GM12891 (cell line): ENCODE measurements around the gene HLA-DPA1.
A peak's percentile ranks its signal among the peaks of the same experiment; 100 is the strongest.

Experiments used
- DNase-seq: peaks from one replicate; pipeline ENCODE4 v3.0.0; 2011; ENCODE audit warnings: low spot score; ENCODE audit not compliant: insufficient read length
- FAIRE-seq: peaks from 2 replicates; lab custom pipeline; 2011; peaks lifted over from hg19 to GRCh38; lab: Jason Lieb, UNC
- PAX5 ChIP-seq: IDR thresholded peaks from 2 replicates; pipeline ENCODE4 v1.6.1; 2011; ENCODE audit warnings: low read length, moderate library complexity, mild to moderate bottlenecking; ENCODE audit not compliant: insufficient read depth, severe bottlenecking
- POLR2A ChIP-seq: IDR thresholded peaks from 2 replicates; pipeline ENCODE4 v1.6.1; 2011; ENCODE audit warnings: low read depth, low read length, control low read depth
- POLR2AphosphoS5 ChIP-seq: IDR thresholded peaks from 2 replicates; pipeline ENCODE4 v1.6.1; 2011; ENCODE audit warnings: low read depth, low read length, control low read depth
- POU2F2 ChIP-seq: IDR thresholded peaks from 2 replicates; pipeline ENCODE4 v1.6.1; 2011; ENCODE audit warnings: low read depth, mild to moderate bottlenecking, control low read depth, low read length, moderate library complexity
- SPI1 ChIP-seq: IDR thresholded peaks from 2 replicates; pipeline ENCODE4 v1.6.1; 2011; ENCODE audit warnings: low read depth, low read length, control low read depth
- TAF1 ChIP-seq: IDR thresholded peaks from 2 replicates; pipeline ENCODE4 v1.6.1; 2011; ENCODE audit warnings: low read depth, low read length, control low read depth

Gene HLA-DPA1

DNA sequence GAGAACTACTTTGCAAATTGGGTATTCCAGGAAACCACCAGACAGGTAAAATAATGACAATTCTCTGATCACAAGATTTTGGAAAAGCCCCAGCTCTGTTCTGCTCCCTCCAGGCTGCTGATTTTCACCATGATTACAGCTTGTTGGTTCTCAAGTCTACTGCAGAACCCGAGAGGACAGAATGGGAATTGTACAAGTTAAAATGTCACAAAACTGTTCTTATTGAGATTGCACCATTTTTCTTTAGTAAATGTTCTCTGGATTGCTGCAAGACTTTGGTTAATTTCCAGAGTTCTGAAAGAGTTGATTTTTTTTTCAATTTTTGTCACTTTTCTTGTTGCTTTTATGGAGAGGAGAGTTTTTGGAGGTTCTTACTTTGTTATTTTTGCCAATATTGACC is 36.9 kb downstream of the HLA-DPA1 start:
- DNase-seq (no peak), FAIRE-seq (no peak)
- TF ChIP-seq PAX5: no peak
- no peak for TF ChIP-seq TAF1
- no peak for TF ChIP-seq POLR2A
- no peak for TF ChIP-seq POLR2AphosphoS5
- no peak for TF ChIP-seq POU2F2
- TF ChIP-seq SPI1: no peak

DNA sequence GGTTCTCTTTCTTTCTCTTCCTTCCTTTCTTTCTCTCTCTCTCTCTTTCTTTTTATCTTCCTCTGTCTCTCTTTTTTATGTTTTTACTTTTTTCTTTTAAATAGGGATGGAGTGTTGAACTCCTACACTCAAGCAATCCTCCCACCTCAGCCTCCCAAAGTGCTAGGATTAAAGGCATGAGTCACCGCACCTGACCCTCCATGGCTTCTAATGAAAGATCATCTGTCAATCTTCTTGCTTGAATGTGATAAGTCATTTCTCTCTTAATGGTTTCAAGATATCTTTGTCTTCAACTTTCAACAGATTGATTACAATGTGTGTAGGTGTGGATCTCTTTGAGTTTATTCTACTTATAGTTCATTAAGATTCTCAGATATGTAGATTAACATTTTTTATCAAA is 38.9 kb downstream of the HLA-DPA1 start:
- FAIRE-seq (no peak), DNase-seq (no peak)
- no peak for TF ChIP-seq TAF1
- no peak for TF ChIP-seq POLR2A
- TF ChIP-seq SPI1: no peak
- no peak for TF ChIP-seq POLR2AphosphoS5
- TF ChIP-seq PAX5: no peak
- no peak for TF ChIP-seq POU2F2

DNA sequence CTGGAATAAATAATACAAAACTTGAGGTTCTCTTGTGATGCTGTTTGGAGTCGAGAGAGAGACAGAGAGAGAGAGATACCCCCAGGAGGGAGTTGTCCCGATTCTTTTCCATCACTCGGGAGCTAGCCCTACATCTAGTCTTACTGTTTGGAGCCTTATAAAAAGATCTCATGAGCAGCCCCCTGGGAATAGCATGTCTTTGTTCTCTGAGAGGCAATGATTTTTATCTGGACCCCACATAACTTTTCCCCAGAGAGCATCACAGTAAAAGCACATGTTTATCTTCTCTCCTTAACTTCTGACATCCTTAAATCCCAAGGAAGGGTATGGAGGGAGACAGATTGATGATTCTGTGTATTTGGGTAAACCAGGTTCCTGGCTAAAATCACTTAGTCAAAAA is 43.2 kb downstream of the HLA-DPA1 start:
- FAIRE-seq: peak; percentile 73
- DNase-seq: no peak
- TF ChIP-seq TAF1: no peak
- TF ChIP-seq POLR2AphosphoS5: no peak
- no peak for TF ChIP-seq SPI1
- no peak for TF ChIP-seq POLR2A
- no peak for TF ChIP-seq POU2F2
- no peak for TF ChIP-seq PAX5

DNA sequence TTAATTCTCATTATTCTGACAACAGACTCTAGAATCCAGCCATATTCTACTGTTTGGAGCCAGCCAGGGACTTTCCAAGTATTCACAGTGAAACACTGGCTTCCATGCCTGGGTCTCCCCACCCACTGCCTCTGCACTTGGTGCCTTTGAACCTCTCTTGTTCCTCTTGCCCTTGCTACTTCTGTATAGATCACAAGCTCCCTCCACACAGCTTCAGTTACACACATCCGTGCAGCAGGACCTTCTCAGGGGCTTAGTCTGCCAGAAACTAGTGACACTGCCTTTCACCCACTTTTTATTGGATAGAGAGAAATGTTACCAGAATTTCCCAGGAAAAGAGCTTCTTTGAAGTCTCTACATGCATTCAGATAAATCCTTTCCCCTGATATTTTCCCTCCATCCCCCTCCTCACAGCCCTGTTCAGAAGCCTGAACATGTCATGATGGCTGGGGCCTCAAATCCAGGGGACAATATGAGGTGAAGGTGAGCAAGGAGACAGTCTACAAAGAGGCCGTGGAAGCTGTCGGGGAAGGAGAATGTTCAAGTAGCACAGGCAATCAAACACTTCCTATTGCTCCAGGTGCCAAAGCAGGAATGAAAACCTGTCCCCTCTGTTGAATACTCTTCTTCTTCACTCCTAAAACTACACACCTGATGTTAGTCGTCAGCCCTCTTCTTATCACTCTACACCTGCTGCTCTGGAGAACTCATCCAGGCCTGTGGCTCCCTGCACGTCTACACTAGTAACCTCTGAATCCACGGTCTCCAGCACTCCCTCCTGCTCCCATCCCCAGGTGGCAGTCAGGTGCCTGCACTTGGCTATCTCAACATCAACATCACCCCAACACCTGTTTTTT is 43.9 kb downstream of the HLA-DPA1 start:
- TF ChIP-seq SPI1 (peak; percentile 37), POU2F2 (peak; percentile 75), POLR2AphosphoS5 (peak; percentile 94), PAX5 (no peak), TAF1 (peak; percentile 75), POLR2A (peak; percentile 87)
- FAIRE-seq (peak; percentile 98), DNase-seq (no peak)

DNA sequence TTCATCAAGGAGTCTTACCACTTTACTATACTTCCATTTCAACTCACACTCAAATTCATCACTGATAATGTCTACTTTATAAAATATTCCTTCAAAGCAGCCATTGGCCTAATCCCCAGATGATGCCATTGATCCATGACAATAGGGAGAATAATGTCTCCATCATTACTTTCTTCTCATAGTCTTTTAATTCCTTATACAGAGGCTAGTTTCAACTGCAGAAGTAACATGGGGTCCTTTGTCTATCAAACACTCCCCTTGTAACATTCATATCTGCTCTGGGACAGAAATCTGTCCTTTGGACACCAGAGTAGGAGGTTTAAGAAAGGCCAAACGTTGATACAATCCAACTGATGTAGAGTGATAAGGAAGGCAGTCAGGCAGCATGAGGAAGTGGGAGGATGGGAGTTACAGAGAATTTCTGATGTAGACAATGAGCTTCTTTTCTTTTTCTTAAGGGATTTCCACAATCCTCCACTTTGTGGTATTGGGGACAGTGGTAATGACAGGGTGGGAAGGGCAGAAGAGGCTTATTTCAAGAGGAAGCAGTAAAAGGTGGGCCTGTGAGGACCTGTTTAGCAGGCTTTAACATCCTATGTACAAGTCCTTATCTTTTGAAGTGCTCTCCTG is 45.1 kb downstream of the HLA-DPA1 start:
- FAIRE-seq (peak; percentile 88), DNase-seq (no peak)
- TF ChIP-seq POU2F2 (no peak), POLR2AphosphoS5 (peak; percentile 56), SPI1 (peak; percentile 82), POLR2A (peak; percentile 46; the same call in 1 of the 2 replicates)

DNA sequence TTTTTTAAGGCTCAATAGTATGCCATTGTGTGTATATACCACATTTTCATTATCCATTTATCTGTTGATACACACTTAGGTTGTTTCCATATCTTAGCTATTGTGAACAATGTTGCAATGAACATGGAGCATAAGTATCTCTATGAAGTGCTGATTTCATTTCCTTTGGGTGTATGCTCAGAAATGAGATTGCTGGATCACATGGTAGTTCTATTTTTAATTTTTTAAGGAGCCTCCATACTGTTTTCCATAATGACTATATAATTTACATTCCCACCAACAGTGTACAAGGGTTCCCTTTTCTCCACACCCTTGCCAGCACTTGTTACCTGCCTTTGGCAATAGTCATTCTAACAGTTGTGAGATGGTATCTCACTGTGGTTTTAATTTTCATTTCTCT is 48.9 kb downstream of the HLA-DPA1 start:
- peak; percentile 75 for FAIRE-seq
- TF ChIP-seq SPI1 (no peak), POU2F2 (no peak), POLR2A (no peak), PAX5 (no peak), TAF1 (no peak), POLR2AphosphoS5 (no peak)

DNA sequence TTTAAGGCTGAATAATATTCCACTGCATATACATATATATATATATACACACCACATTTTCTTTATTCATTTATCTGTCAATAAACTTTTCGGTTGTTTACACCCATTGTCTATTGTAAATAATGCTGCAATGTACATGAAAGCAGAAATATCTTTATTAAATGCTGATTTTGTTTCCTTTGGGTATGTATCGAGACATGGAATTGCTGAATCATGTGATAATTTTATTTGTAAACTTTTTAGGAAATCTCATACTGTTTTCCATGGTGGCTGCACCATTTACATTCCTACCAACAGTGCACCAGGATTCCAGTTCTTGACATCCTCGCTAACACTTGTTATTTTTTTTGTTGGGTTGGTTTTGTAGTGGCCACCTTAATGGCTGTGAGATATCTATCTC is 49.9 kb downstream of the HLA-DPA1 start:
- DNase-seq: no peak
- FAIRE-seq: no peak
- TF ChIP-seq POU2F2 (no peak), TAF1 (no peak), POLR2AphosphoS5 (no peak), POLR2A (no peak), PAX5 (no peak), SPI1 (no peak)

More for the DNA sequence above, 48.9 kb downstream of the HLA-DPA1 start:
- no peak for DNase-seq

DNA sequence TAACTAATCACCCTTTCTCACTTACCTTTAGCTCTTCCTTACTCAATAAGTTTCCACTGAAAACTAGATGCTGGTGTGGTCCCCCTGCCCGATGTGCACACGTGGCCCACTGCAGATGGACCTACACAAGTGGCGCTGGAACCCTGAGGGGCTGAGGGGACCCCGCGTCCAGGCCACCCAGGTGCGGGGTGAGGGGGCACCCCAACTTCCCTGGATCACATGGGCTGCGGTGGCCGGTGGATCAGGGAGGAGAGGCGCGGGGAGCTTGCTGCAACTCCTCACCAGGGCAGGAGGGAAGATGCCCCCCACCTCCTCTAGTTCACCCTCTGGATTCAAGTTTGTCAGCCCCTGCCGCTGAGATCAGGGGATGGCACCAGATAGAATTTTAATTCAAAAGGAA is 51.5 kb downstream of the HLA-DPA1 start:
- no peak for DNase-seq
- TF ChIP-seq PAX5: no peak
- no peak for TF ChIP-seq POU2F2
- no peak for TF ChIP-seq POLR2A
- TF ChIP-seq TAF1: no peak
- no peak for TF ChIP-seq SPI1
- TF ChIP-seq POLR2AphosphoS5: no peak
- no peak for FAIRE-seq

DNA sequence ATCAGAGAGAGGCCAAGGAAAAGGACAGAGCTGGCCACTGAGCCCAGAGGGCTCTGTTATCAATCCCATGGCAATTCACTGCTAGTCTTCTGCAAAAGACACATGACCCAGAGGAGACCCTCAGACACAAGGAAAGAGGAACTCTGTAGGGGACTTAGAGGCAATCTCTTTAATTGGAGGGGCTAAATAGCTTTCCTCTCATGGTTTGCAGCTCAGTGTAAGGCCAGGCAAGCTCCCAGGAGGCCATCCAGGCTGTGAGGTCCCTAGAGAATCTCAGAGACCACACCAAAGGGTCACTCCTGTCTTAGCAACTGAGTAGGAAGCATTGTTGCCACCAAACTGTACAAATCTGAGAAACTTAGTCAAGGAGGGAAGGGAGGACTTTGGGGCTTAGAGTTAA is 54.1 kb downstream of the HLA-DPA1 start:
- peak; percentile 45 for TF ChIP-seq SPI1
- TF ChIP-seq TAF1: no peak
- DNase-seq (no peak), FAIRE-seq (no peak)

DNA sequence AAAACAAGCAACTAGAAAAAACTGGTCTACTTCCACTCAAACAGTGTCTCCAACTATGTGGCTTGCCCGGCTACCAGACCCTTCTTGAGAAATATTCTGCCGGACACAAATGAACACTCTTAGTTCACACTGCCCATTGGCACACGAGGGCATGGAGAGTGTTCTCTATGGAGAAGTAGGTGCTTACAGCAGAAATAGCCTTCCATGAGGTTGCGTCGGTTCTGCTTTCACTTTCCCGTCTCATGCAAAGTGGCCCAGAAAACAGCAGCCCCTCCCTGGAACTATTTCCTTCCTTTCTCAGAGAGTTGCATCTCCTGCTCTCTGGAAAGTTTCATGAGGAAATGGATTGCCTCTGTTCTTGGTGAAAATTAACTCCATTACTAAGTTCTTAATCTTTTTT is 54.5 kb downstream of the HLA-DPA1 start:
- peak; percentile 98 for FAIRE-seq
- DNase-seq: peak; percentile 25
- peak; percentile 73; the same call in 1 of the 2 replicates for TF ChIP-seq POU2F2
- TF ChIP-seq SPI1: peak; percentile 74
- TF ChIP-seq POLR2A: peak; percentile 28; the same call in 1 of the 2 replicates
- TF ChIP-seq TAF1: peak; percentile 36; the same call in 1 of the 2 replicates
- TF ChIP-seq PAX5: no peak
- TF ChIP-seq POLR2AphosphoS5: no peak
